DOHH2 (cell line): ENCODE data around the gene UFL1.

ENCODE experiments used
- CTCF ChIP-seq: fragments of 200-600 bp; sonication (generic); IDR thresholded peaks from one replicate; pipeline ENCODE4 v1.5.1; 2014; ENCODE audit warnings: antibody characterized with exemption, mild to moderate bottlenecking, low read depth, low read length; ENCODE audit not compliant: poor library complexity, severe bottlenecking
- EZH2phosphoT487 ChIP-seq: fragments of 200-600 bp; sonication (generic); IDR thresholded peaks from 2 replicates; pipeline ENCODE4 v1.6.1; 2017; ENCODE audit warnings: borderline replicate concordance, mild to moderate bottlenecking, antibody characterized with exemption, low read length, moderate library complexity, mixed read lengths

DNA sequence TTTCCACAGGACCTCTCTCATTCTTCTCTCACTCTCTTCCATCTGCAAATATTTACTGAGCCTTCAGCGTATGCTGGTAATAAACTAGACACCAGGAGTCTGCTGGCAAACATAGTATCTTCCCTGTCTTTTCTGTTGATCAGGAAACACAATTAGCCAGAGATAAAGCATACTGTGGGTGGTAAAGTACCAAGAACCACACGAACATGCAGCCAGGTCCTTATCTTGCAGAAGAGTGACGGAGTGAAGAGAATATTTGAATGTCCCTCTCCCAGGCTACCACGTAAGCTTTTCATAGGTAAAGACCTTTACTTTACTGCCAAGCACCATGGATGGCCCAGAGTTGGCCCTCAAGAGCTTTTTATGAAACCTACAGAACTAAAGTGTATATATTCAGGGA lies 54.6 kb downstream of the UFL1 start:
- TF ChIP-seq CTCF (no peak), EZH2phosphoT487 (no peak)
